Activated CD4-positive, alpha-beta T cell treated with anti-CD3 and anti-CD28 coated beads, Interleukin-2, amount 50 U/mL, for 4 hours (primary cell): ENCODE results near the gene RPLP2.

ENCODE experiments used
- DNase-seq, 2 experiments: peaks; one replicate each; pipeline ENCODE4 v3.0.0-alpha.2; 2020

Gene RPLP2

GRCh38 chr11:808427-809286 lies 1.1 kb upstream of the RPLP2 start:
- DNase-seq = no peak

DNA sequence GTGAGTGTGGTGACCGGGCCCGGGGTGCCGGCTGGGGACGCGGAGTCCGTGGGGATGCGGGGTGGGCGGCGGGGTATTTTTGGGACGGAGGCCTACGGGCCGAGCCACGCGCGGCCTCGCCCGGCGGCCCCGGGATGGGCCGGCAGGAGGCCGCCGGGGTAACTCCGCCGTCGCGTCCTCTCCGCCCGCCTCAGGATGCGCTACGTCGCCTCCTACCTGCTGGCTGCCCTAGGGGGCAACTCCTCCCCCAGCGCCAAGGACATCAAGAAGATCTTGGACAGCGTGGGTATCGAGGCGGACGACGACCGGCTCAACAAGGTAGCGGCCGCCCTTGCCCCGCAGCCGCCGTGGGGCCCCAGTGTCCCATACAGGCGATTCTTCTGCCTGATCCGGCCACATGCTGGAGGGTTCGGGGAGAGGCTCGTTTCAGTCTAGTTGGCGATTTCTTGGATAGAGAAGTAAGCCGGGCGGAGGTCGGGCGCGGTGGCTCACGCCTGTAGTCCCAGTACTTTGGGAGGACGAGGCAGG lies 337 bp downstream of the RPLP2 start:
- DNase-seq = no peak

DNA sequence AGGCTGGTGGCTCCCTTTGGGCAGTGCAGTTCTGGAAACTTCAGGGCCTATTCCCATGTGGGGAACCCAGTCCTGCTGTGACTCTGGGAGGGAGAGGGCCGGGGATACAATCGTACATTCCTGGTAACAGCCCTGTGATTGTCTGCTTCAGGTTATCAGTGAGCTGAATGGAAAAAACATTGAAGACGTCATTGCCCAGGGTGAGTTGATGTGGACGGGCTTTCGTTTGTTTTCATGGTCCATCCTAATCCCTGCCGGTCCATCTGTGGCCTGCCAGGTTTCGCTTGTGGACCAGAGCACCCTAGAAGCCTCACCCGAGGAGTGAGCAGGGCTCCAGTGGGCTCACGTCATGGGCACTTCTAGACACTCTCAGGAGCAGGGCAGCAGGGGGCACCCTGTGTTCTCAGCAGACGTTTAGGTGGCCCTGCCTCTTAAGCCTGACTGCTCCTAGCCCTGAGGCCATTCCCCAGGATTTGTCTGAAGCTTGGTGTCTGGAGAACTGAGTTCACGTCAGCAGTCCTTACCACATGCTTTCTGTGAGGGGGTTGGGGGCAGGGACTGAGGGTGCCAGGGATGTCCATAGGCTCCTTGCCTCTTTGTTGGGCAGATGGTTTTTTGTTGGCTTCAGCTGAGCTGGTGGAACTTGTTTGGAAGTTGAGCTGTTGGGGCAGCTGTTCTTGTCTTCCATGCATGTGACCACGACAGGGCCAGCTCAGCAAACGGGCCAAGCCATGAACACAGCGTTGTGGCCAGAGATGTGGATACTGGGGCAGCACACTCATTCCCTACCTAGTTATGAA lies 1.9 kb downstream of the RPLP2 start:
- no peak for DNase-seq

DNA sequence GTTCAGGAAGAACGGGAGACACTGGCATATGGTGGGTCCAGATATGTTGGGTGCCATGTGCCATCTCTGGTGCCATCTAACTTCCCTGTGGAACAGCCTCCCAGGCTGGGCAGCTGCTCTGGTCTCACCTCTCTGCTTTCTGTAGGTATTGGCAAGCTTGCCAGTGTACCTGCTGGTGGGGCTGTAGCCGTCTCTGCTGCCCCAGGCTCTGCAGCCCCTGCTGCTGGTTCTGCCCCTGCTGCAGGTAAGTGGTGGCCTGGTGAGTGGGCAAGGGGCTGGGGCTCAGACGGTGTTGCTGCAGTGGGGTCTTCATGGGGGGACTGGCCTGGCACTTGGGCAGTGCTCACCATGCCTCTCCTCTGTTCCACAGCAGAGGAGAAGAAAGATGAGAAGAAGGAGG lies 2.6 kb downstream of the RPLP2 start:
- no peak for DNase-seq

DNA sequence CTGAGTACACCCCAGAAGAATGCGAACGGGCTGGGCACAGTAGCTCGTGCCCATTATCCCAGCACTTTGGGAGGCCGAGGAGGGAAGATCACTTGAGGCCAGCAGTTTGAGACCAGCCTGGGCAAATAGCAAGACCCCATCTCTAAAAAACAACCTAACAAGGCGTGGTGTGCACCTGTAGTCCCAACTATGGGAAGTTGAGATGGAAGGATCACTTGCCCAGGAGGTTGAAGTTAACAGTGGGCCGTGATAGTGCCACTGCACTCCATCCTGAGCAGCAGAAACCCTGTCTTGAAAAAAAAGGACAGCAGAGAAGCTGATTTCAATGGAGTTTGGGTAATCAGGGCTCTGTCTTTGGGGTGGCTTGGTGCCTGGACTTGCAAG lies 3.3 kb downstream of the RPLP2 start:
- DNase-seq = no peak

GRCh38 chr11:813456-814096 lies 3.8 kb downstream of the RPLP2 start:
- DNase-seq = no peak

- DNase-seq = no peak
Measured at GRCh38 chr11:815675-816432, 6.1 kb downstream of the RPLP2 start.

DNA sequence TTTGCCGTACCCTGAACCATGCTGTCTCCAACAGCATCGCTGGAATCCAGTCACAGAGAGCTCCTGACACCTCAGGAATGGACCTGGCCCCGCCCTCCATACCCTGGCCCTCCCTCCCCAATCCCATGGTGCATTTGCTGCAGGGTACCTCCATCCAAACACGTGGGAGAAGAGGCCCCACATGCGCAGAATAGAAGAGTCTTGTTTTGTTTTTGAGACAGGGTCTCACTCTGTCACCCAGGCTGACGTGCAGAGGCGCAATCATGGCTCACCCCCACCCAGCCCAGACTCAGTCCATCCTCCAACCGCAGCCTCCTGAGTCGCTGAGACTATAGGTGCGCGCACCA lies 6.6 kb downstream of the RPLP2 start:
- DNase-seq = no peak

- DNase-seq = no peak
Measured at GRCh38 chr11:818396-819128, 8.8 kb downstream of the RPLP2 start, which contains the start of gene PNPLA2. Gene PNPLA2 (plus strand): TSS chr11:818914. CDS start chr11:819719, 805 bp downstream.

GRCh38 chr11:819129-819931 lies 9.6 kb downstream of the RPLP2 start:
- DNase-seq = peak; percentile 89

DNA sequence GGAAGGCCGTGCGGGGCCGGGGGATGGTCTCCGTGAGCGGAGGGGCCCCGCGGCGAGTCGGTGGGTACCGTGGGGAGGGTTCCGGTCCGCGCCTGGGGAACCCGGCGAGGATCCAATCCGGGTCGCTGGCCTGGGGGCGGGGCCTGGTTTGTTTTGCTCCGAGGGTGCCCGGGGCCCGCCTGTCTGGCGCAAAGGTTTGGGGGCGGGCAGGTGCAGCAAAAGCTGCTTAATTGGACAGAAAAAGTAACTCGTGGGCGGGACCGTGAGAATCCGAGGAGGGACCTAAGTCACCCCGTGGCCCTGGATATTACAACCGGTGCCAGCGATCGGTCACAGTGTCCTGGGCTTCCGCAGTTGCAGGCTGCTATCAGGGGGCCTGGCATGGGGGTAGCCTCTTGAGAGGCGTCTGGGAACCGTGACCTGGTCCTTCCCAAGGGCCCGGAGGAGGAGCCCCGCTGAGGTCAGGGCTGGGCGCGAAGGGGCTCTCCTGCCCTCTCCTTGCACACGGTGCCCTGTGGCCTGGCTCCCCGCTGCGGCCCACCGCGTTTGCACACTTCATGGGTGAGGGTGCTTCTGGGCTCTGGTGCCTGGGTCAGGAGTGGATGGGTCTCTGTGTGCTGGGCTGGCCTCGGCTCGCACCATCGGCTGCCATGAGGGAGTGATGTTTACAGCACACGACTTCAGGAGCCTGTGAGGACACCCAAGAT lies 10.3 kb downstream of the RPLP2 start:
- peak; percentile 91 to 93 for DNase-seq

GRCh38 chr11:820655-821511 lies 11.1 kb downstream of the RPLP2 start:
- DNase-seq = no peak

GRCh38 chr11:821512-822371 lies 12.0 kb downstream of the RPLP2 start:
- no peak for DNase-seq

DNA sequence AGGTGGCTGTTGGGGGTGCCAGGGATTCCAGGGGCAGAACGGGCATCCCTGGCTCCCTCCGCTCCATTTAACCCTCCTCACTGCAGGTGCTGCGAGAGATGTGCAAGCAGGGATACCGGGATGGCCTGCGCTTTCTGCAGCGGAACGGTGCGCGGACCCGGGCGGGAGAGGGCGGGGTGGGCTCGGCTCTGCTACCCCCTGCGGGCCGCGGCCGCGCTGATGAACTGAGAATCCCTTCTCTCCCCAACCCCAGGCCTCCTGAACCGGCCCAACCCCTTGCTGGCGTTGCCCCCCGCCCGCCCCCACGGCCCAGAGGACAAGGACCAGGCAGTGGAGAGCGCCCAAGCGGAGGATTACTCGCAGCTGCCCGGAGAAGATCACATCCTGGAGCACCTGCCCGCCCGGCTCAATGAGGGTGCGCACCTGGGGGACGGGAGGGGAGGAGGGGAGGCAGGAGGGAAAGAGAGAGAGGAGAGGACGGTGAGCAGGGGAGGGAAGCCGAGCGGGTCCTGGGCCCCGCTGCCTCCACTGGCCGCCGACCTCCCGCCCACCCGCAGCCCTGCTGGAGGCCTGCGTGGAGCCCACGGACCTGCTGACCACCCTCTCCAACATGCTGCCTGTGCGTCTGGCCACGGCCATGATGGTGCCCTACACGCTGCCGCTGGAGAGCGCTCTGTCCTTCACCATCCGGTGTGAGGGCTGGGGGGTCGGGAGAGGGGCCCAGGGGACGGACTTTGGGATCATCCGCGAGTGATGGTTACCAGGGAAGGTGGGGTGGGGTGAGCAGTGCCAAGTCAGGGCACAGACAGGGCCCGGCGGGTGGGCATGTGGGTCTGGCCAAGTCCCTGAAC lies 13.9 kb downstream of the RPLP2 start:
- no peak for DNase-seq

- DNase-seq = no peak
Measured at GRCh38 chr11:824292-824880, 14.6 kb downstream of the RPLP2 start.

DNA sequence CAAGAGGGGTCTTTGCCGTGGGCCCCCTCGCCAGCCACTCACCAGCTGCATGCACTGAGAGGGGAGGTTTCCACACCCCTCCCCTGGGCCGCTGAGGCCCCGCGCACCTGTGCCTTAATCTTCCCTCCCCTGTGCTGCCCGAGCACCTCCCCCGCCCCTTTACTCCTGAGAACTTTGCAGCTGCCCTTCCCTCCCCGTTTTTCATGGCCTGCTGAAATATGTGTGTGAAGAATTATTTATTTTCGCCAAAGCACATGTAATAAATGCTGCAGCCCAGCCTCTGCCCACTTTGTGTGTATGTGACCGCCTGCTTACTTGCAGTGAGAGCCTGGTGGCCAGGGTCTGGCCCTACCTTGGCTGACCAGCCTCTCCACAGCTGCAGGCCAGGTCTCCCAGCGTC lies 15.2 kb downstream of the RPLP2 start:
- DNase-seq = no peak
